DOHH2 (cell line): ENCODE results near the gene HEMGN.

Experiments
- EZH2phosphoT487 ChIP-seq: fragments of 200-600 bp; sonication (generic); IDR thresholded peaks from 2 replicates; pipeline ENCODE4 v1.6.1; 2017; ENCODE audit warnings: borderline replicate concordance, mild to moderate bottlenecking, antibody characterized with exemption, low read length, moderate library complexity, mixed read lengths
- TF ChIP-seq, protein P1 (sequence below): fragments of 200-600 bp; sonication (generic); IDR thresholded peaks from one replicate; pipeline ENCODE4 v1.5.1; 2014; ENCODE audit warnings: antibody characterized with exemption, mild to moderate bottlenecking, low read depth, low read length; ENCODE audit not compliant: poor library complexity, severe bottlenecking

DNA sequence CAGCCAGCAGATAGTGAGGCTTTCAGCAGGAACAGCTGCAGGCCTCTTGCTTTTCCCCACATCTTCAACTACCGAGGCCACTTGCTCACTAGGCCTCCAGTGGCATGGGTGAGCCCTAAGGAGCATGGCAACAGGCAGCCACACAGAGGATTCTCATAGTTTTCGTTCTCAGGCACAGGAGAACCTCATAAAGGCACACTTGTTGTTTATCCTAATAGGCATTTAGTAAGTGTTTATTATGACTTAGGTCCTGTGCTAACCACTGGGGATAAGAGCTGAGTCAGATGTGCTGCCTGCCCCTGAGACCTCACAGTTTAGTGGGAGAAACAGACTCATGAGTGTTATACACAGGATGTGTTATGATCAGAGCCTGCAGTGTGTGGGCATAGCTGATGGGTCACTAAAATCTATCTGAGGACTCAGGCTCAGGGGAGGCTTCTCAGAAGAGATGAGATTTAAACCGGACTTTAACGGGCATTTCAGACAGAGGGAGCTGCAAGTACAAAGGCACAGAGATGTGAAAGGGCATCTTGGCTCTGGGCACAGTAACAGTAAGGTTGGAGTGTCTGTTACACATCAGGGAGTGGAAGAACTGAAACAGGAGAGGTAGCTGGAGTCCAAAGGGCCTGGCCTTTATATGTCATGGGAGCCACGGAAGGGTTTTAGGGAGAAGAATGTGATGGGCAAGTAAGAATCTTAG is 21.0 kb upstream of the HEMGN start:
- TF ChIP-seq, protein P1, sequence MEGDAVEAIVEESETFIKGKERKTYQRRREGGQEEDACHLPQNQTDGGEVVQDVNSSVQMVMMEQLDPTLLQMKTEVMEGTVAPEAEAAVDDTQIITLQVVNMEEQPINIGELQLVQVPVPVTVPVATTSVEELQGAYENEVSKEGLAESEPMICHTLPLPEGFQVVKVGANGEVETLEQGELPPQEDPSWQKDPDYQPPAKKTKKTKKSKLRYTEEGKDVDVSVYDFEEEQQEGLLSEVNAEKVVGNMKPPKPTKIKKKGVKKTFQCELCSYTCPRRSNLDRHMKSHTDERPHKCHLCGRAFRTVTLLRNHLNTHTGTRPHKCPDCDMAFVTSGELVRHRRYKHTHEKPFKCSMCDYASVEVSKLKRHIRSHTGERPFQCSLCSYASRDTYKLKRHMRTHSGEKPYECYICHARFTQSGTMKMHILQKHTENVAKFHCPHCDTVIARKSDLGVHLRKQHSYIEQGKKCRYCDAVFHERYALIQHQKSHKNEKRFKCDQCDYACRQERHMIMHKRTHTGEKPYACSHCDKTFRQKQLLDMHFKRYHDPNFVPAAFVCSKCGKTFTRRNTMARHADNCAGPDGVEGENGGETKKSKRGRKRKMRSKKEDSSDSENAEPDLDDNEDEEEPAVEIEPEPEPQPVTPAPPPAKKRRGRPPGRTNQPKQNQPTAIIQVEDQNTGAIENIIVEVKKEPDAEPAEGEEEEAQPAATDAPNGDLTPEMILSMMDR: no peak
- TF ChIP-seq EZH2phosphoT487: no peak
